ENCODE data around the gene ST8SIA4.

The ST8SIA4 gene

DNA sequence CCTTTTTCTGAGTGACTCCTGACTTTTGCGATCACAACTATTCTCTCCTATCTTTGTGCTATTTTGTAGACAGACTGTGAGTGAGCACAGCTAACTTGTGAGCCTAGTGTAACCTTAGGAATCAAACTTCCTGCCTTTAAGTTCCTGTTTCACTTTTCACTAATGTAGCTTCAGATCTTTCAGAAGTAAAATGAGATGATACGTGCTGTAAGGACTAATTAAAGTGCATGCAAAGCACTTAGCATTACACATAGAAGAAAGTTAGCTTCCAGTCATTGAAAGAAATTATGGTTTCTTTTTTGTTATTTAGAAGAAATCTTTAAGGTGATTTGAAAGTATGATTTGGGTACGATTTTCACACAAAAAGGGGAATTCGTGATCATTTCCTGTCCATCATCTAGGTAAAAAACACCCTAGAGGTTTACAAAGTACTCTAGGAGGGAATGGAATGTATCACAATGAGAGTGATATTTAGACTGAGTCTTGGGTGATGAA, 122.7 kb downstream of the ST8SIA4 start:
- Histone ChIP-seq H3K36me3 (ENCODE audit: insufficient read depth, insufficient read length, low read length) (no peaks in the 10 kb centered on the region), H3K9ac (ENCODE audit: insufficient read length, low read depth) (no peak overlapping the region), H3K4me3 (ENCODE audit: insufficient read length, low read depth) (no peak overlapping the region), H3K9me3 (ENCODE audit: insufficient read depth, low read length) (no peaks in the 10 kb centered on the region; the same call in 1 of the 2 replicates), H3K27me3 (ENCODE audit: insufficient read depth, insufficient read length) (no peaks in the 10 kb centered on the region), H3K4me1 (ENCODE audit: insufficient read depth, insufficient read length) (no peaks in the 10 kb centered on the region)
- TF ChIP-seq YY1 (IDR thresholded peaks at IDR 0.05; ENCODE audit: insufficient read depth, insufficient read length) (no peak), SUZ12 (IDR thresholded peaks at IDR 0.05; ENCODE audit: extremely low read depth, insufficient read depth, insufficient read length) (no peak), ZNF274 (IDR thresholded peaks at IDR 0.05; ENCODE audit: low read depth, low read length) (no peak)
- DNase-seq (ENCODE audit: low read depth, low spot score) = no peak

DNA sequence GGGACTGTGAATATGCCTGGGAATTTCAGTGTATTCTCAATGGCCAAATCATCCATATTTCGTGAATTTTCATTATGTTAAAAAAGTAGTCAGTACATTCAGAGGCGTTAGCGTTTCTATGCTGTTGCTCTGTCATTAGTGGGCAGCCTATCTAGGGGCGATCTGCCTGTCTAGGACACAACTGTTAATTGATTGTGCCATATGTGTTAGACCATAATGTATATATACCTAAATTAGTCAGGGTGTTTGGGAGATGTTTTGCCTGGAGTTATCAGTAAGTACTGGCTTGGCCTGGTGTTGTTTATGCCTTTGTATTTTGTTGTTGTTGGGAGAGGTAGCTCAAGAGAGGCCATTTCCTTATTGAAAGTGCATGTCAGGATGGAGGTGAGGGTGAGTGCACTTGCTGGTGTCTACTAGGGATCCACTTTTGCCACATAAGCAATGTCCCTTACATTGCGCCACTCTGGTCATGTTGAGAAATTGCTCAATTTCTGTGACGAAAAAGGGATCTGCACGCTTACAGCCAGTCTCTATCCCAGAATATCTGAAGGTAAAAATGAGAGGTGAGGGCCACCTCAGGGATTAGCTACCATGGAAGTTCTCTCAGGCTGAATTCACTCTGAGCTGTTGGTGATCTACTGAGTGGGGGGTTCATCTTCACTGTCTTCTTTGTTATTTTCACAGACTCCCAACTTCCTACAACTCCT, 123.3 kb downstream of the ST8SIA4 start:
- H3K4me3 ChIP-seq (ENCODE audit: insufficient read length, low read depth) = no peak overlapping the region
- DNase-seq (ENCODE audit: low read depth, low spot score) = no peak
- H3K4me1 ChIP-seq (ENCODE audit: insufficient read depth, insufficient read length) = no peaks in the 10 kb centered on the region
- TF ChIP-seq YY1 (IDR thresholded peaks at IDR 0.05; ENCODE audit: insufficient read depth, insufficient read length) = no peak
- no peak for TF ChIP-seq SUZ12 (IDR thresholded peaks at IDR 0.05; ENCODE audit: extremely low read depth, insufficient read depth, insufficient read length)
- no peak for TF ChIP-seq ZNF274 (IDR thresholded peaks at IDR 0.05; ENCODE audit: low read depth, low read length)
- no peaks in the 10 kb centered on the region for H3K9me3 ChIP-seq (ENCODE audit: insufficient read depth, low read length)
- H3K36me3 ChIP-seq (ENCODE audit: insufficient read depth, insufficient read length, low read length) = no peaks in the 10 kb centered on the region
- H3K9ac ChIP-seq (ENCODE audit: insufficient read length, low read depth) = no peak overlapping the region
- H3K27me3 ChIP-seq (ENCODE audit: insufficient read depth, insufficient read length) = no peaks in the 10 kb centered on the region

DNA sequence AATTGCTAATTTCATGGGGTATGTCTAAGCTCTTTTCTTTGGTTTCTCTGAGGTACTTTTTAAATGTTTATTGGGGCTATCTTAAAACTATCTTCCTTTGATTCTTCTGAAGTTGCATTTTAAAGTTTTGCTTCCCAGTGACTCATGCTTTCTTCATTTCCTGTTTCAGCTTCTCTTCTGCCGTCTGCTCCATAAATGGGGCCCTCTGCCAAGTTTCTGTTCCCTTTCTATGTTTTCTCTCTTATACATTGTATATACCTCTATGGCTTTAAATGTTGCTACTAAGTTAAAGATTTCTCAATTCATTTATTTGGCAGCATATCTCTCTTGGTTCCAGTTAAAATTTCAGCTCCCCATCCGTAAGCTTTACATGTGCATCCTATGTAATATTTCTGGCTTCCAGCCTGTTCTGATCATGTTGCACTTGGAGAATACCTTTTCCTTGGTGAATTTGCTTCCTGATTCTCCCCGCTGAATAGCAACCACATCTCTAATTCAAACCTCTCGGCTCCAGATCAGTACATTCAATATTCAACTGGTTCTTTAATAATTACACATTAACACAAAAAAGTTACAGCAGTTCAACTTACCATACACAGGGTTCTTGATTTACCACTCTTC, 125.3 kb downstream of the ST8SIA4 start:
- TF ChIP-seq YY1 (IDR thresholded peaks at IDR 0.05; ENCODE audit: insufficient read depth, insufficient read length) (no peak), ZNF274 (IDR thresholded peaks at IDR 0.05; ENCODE audit: low read depth, low read length) (no peak), SUZ12 (IDR thresholded peaks at IDR 0.05; ENCODE audit: extremely low read depth, insufficient read depth, insufficient read length) (no peak)
- Histone ChIP-seq H3K9ac (ENCODE audit: insufficient read length, low read depth) (no peak overlapping the region), H3K9me3 (ENCODE audit: insufficient read depth, low read length) (no peaks in the 10 kb centered on the region), H3K27me3 (ENCODE audit: insufficient read depth, insufficient read length) (no peaks in the 10 kb centered on the region), H3K4me1 (ENCODE audit: insufficient read depth, insufficient read length) (no peaks in the 10 kb centered on the region), H3K4me3 (ENCODE audit: insufficient read length, low read depth) (no peak overlapping the region), H3K36me3 (ENCODE audit: insufficient read depth, insufficient read length, low read length) (no peaks in the 10 kb centered on the region)
- DNase-seq (ENCODE audit: low read depth, low spot score) = no peak

DNA sequence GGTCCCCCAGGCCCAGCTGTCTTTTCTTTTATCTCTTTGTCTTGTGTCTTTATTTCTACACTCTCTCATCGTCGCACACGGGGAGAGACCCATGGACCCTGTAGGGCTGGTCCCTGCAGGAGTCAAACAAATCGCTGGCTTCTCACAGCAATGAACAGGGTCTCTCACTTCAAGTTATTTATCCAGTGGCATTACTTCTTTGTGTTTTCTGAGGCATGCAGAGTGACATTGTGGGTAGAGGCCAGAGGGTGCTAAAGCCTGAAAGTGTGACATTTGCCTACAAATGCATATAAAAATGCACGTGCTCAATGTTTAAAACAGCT, 127.6 kb downstream of the ST8SIA4 start:
- H3K9ac ChIP-seq (ENCODE audit: insufficient read length, low read depth) = no peak overlapping the region
- no peak for DNase-seq (ENCODE audit: low read depth, low spot score)
- H3K36me3 ChIP-seq (ENCODE audit: insufficient read depth, insufficient read length, low read length) = no peaks in the 10 kb centered on the region
- no peaks in the 10 kb centered on the region for H3K9me3 ChIP-seq (ENCODE audit: insufficient read depth, low read length)
- H3K4me1 ChIP-seq (ENCODE audit: insufficient read depth, insufficient read length) = no peaks in the 10 kb centered on the region
- H3K4me3 ChIP-seq (ENCODE audit: insufficient read length, low read depth) = no peak overlapping the region
- no peak for TF ChIP-seq ZNF274 (IDR thresholded peaks at IDR 0.05; ENCODE audit: low read depth, low read length)
- no peak for TF ChIP-seq YY1 (IDR thresholded peaks at IDR 0.05; ENCODE audit: insufficient read depth, insufficient read length)
- TF ChIP-seq SUZ12 (IDR thresholded peaks at IDR 0.05; ENCODE audit: extremely low read depth, insufficient read depth, insufficient read length) = no peak
- no peaks in the 10 kb centered on the region for H3K27me3 ChIP-seq (ENCODE audit: insufficient read depth, insufficient read length)

DNA sequence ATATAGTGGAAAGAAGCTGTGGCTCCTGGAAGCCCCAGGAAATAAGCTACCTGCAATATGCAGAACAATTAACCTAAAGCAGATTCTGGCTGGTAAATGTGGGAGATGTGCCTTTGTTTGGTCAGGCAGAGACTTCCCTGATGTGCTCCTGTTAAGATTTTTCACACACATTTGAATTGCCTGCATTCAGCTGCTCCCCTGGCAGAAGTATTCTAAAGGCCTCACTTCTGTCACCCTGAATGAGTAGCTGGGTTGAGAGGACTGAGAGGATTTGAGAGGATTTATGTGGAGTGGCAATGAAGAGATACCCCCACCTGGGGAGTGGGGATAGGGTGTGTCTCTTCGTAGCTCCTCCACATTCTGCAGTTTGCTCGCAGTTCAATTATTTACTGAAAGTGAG, 130.5 kb downstream of the ST8SIA4 start:
- H3K4me1 ChIP-seq (ENCODE audit: insufficient read depth, insufficient read length) = no peaks in the 10 kb centered on the region
- H3K4me3 ChIP-seq (ENCODE audit: insufficient read length, low read depth) = no peak overlapping the region
- no peak for DNase-seq (ENCODE audit: low read depth, low spot score)
- H3K36me3 ChIP-seq (ENCODE audit: insufficient read depth, insufficient read length, low read length) = no peaks in the 10 kb centered on the region
- H3K9ac ChIP-seq (ENCODE audit: insufficient read length, low read depth) = no peak overlapping the region
- TF ChIP-seq SUZ12 (IDR thresholded peaks at IDR 0.05; ENCODE audit: extremely low read depth, insufficient read depth, insufficient read length) (no peak), ZNF274 (IDR thresholded peaks at IDR 0.05; ENCODE audit: low read depth, low read length) (no peak), YY1 (IDR thresholded peaks at IDR 0.05; ENCODE audit: insufficient read depth, insufficient read length) (no peak)
- no peaks in the 10 kb centered on the region for H3K9me3 ChIP-seq (ENCODE audit: insufficient read depth, low read length)
- H3K27me3 ChIP-seq (ENCODE audit: insufficient read depth, insufficient read length) = no peaks in the 10 kb centered on the region

DNA sequence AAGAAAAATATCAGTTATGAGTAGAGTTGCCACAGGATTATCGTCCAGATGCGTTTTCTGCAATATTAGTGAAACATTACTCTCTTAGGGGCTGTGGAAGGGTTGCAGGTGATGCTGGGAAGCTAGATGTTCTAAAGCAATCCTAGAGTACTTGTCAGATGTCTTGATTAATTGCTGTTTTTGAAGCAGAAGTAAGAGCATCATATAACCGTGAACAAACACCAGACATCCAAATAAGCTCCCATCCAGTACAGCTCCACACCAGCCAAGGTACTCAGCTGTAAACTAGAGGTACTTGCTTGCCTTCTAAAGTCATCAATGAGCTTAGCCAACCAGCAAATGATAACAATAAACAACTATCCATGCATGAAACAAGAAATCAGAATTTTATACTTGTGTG, 131.1 kb downstream of the ST8SIA4 start:
- H3K9ac ChIP-seq (ENCODE audit: insufficient read length, low read depth) = no peak overlapping the region
- no peaks in the 10 kb centered on the region for H3K36me3 ChIP-seq (ENCODE audit: insufficient read depth, insufficient read length, low read length)
- no peaks in the 10 kb centered on the region for H3K27me3 ChIP-seq (ENCODE audit: insufficient read depth, insufficient read length)
- DNase-seq (ENCODE audit: low read depth, low spot score) = no peak
- no peaks in the 10 kb centered on the region for H3K9me3 ChIP-seq (ENCODE audit: insufficient read depth, low read length)
- H3K4me3 ChIP-seq (ENCODE audit: insufficient read length, low read depth) = no peak overlapping the region
- H3K4me1 ChIP-seq (ENCODE audit: insufficient read depth, insufficient read length) = no peaks in the 10 kb centered on the region
- TF ChIP-seq ZNF274 (IDR thresholded peaks at IDR 0.05; ENCODE audit: low read depth, low read length) = no peak
- no peak for TF ChIP-seq SUZ12 (IDR thresholded peaks at IDR 0.05; ENCODE audit: extremely low read depth, insufficient read depth, insufficient read length)
- TF ChIP-seq YY1 (IDR thresholded peaks at IDR 0.05; ENCODE audit: insufficient read depth, insufficient read length) = no peak

DNA sequence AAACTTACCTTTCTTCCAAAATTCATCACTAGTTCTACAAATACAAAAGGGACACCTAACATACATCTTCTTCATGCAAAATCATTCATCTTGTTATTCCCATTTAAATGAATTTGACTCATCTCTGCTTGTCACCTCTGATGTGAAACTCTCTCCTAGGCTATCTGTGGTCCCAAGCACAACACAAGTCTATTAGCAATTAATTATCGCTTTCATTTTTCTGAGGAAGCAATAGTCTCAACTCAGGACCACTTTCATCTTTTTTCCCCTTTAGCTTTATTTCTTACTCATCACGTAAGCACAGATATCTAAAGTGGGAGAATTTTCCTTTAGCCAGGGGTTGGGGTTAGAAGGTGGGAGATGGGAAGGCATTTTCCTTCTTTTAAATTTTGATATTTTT, 131.9 kb downstream of the ST8SIA4 start:
- Histone ChIP-seq H3K9ac (ENCODE audit: insufficient read length, low read depth) (no peak overlapping the region), H3K27me3 (ENCODE audit: insufficient read depth, insufficient read length) (no peaks in the 10 kb centered on the region), H3K9me3 (ENCODE audit: insufficient read depth, low read length) (no peaks in the 10 kb centered on the region), H3K4me3 (ENCODE audit: insufficient read length, low read depth) (no peak overlapping the region), H3K36me3 (ENCODE audit: insufficient read depth, insufficient read length, low read length) (no peaks in the 10 kb centered on the region), H3K4me1 (ENCODE audit: insufficient read depth, insufficient read length) (no peaks in the 10 kb centered on the region)
- TF ChIP-seq ZNF274 (IDR thresholded peaks at IDR 0.05; ENCODE audit: low read depth, low read length) (no peak), SUZ12 (IDR thresholded peaks at IDR 0.05; ENCODE audit: extremely low read depth, insufficient read depth, insufficient read length) (no peak), YY1 (IDR thresholded peaks at IDR 0.05; ENCODE audit: insufficient read depth, insufficient read length) (no peak)
- DNase-seq (ENCODE audit: low read depth, low spot score) = no peak

All from NT2/D1 (cell line).